T47D (cell line): ENCODE data around the gene ESR1.
"Not testable (repeated sequence)": the region's sequence is repeated elsewhere in the genome, so short reads cannot be mapped to it uniquely, and the experiment has no call there.

Experiments used
- DNase-seq, 2 experiments: peaks; one replicate each; pipeline versions ENCODE4 v3.0.0 to v3.0.0-alpha.2; 2011 to 2012; ENCODE audit warnings: low read depth in 1 of 2, low spot score in 1 of 2
- JUND ChIP-seq: IDR thresholded peaks from 2 replicates; pipeline ENCODE4 v1.6.1; 2012; ENCODE audit warnings: low read depth
- in situ Hi-C: cut with HindIII; loops from 2 replicates; pipeline ENCODE4 v1.10.0; 2016; ENCODE audit warnings: low sequenced_read_pairs, low pct_unique_long_range_greater_than_20kb

Gene ESR1

DNA sequence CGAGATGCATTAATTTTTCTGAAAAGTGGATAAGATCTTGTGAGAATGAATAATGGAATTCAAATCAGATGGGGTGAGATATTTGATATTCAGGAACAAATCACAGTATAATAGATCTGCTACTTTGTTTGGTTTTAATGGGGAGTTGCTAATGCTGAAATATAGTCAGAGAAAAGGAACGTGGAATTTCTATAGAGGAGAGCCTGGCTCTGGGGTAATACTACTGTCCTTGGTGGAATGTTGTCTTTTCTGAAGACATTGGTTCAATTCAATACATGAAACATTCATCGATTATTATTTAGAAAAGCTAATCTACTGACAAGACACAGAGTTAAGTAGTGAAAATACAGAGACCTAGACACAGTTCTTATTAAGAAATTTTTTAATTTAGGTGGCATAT is 108.6 kb downstream of the ESR1 start:
- in situ Hi-C loops, result no loop called here
- DNase-seq, result no peak
- no peak for TF ChIP-seq JUND

DNA sequence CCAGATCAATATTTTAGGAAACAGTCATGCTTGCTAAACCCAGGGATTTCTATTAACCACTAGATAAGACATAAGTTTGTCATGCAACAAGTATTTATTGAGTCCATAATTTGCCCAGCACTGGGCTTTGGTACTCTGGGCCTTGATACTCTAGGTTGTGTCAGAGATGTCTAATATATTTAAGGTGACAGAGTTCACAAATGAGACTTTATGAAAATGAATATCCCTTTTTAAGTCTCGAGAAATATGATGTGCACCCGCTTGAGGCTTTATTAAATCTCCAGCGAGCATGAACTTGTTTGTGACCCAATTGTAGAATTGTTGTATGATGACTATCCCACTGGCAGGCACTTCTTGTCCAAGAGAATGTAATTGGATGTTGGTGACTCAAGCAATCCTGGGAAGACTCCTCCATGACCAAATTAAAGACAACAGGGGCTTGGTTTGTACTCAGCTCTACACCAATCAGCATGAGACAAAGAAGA is 109.2 kb downstream of the ESR1 start:
- DNase-seq, result no peak
- no peak for TF ChIP-seq JUND
- in situ Hi-C loops, result no loop called here

DNA sequence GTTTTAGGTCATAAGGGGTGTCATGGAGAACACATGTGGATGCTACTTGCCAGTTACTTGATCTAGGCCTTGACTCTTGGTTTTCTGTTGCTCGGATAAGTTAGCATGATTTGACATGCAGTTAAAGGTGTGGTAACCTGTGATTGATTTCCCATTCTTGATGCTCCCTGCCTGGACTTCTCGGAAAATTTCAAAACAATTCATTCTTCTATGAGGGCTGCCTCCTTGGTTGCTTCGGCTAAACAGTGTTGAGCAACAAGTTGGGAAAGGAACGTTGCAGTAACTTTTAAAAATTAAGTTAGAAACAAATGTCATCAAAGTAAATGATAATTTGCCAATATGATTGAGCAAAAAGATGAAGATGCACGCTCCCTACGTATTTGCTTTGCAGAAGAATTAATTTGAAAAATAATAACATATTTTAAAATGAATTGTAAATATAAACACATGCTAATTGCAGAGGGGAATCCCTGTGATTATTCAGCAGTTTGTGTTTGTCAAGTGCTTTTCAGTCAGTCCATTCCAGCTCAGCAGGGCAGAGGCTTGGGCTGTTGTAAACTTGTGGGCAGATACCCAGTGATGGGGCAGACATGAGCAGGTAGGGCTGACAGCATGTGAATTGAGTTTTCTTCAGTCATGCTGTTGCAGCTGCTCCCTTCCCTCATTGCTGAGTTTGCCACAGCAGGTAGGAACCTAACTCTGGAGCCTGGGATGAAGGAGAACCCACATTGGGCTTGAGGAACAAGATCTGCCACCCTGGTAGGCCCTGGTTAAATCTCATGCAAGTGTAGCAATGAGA is 110.2 kb downstream of the ESR1 start:
- no peak for TF ChIP-seq JUND
- DNase-seq, result no peak
- in situ Hi-C loops, result no loop called here

DNA sequence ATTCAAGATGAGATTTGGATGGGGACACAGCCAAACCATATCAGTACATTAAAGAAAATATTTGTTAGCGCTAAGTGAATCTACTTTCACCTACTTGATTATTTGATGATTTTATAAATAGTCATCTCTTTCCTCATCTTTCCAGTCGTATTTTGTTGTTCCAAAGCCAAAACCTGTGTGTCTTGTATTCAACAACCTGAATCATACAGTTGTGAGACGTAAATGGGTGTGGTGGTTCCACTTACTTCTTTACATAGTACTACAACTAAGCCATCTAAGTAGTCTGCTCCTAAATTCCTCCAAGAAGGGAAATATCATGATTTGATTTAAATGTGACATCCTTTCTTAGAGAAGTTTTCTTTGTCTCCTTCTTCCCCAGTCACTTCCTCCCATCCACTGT is 132.8 kb downstream of the ESR1 start:
- no peak for DNase-seq
- TF ChIP-seq JUND, result no peak
- in situ Hi-C loops, result no loop called here

DNA sequence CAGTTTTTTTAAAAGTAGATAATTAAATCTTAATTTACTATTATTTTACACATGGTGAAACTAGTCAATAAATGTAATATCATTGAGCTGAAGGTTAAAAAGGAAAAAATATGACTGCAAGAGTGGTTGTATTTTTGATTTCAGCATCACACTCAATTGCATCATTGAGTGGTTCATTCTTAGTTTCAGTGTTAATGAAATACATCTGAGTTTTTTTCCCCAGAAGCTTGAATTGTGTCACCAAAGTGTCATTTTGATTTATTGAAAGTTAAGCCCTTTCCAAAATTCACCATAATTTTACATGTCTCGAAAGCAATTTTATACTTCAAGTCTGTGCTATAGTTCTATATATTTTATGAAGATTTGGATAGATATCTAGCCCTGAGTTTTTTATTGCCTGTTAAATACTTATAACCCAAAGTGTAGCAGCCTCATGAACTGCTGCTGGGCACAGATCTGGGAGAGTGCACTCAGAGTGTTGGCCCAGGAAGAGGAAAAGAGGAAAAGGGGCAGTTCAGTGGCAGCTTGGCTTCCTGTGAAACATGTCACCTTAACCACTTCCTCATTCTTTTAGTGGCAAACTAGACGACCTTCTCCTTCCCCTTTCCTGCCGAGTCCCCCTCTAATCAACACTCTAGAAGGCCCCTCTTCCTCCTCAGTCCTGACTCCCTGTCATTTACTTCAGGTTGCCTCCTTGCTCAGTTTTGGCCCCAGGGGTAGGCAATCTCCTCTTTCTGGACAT is 140.7 kb downstream of the ESR1 start:
- in situ Hi-C loops, result no loop called here
- peak in 1 of 2 experiments; percentile 39 for DNase-seq
- no peak for TF ChIP-seq JUND

DNA sequence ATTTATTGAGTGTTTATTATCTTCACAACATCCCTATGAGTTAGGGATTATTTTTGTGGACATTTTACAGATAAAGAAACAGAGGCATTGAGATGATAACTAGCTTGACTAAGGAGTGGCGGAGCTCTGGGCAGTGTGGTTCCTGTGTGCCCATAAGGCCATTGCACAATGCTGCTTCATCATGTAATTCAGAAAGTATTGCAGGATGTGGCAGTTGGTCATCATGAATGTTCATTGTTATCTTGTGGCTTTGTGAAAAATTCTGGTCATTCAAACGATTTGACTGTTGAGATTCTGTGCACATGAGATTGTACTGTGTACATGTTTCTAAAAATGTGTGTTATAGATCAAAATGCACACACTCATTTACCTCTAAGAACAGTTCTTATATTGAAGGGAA is 150.8 kb downstream of the ESR1 start:
- no peak for TF ChIP-seq JUND
- no peak for DNase-seq
- in situ Hi-C loops, result no loop called here

DNA sequence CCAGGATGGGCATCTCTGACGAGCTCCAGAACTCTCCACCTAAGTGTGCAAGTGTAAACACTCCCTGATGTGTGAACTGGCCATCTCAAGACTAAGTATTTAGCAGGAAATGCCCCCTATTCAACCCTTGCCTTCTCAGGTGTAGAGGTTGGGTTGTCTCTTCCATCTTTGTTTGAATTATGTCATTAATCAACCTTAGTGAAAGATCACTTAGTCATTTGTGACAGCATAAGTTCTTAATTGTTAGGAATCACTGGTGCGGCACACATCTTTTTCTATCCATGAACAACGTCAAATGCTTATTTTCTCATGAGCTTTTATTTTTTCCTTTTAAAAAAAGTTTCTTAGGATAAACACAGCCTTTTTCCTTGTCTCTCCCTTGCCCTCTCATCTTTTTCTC is 151.6 kb downstream of the ESR1 start:
- in situ Hi-C loops, result no loop called here
- no peak for DNase-seq
- no peak for TF ChIP-seq JUND

DNA sequence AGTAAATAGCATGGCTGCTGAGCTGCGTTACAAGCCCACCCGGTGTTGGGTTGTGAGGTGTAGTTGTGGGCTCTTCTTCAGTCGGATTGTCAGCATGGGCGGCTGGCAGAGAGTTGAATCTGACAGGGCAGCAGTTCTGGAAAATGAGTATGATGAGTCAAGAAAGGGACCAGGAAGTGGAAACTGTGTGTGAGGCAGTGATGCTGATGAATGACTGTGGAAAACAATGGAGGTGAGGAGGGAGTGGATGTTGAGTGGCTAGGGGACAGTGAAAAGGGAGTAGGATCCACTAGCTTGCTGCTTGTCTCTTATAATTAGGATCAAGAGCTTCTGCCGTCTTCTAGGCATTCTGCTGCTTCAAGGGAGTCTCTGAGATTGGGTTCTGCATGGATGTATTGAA is 154.3 kb downstream of the ESR1 start:
- in situ Hi-C loops, result no loop called here
- peak in 1 of 2 experiments; percentile 23 for DNase-seq
- TF ChIP-seq JUND, result no peak

DNA sequence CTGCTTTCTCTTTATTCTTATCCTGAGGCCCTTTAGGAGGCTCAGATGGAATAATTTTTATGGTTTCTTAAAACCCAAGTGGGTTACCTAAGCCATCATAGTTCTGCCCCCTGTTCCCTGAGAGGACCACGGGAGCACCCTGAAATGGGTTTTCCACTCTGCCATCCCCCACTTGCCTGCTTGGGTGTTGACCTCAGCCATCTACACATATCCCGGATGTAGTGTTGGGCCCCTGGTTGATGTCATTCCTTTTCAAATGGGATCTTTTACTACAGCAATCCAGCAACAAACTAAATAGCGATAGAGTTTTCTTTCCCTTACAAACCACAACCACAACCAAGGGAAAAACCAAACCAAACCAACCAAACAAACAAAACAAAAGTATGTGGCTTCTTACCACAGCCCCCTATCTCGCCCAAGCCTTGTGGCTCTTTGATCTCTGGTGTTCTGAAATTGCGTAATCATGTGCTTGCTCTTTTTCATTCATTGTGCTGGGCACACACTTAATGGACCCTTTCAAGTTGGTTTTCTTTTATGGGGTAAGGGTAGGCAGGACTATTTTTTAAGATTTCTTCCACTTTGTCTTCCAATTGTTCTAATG is 154.9 kb downstream of the ESR1 start:
- no peak for DNase-seq
- TF ChIP-seq JUND, result no peak
- in situ Hi-C loops, result no loop called here

DNA sequence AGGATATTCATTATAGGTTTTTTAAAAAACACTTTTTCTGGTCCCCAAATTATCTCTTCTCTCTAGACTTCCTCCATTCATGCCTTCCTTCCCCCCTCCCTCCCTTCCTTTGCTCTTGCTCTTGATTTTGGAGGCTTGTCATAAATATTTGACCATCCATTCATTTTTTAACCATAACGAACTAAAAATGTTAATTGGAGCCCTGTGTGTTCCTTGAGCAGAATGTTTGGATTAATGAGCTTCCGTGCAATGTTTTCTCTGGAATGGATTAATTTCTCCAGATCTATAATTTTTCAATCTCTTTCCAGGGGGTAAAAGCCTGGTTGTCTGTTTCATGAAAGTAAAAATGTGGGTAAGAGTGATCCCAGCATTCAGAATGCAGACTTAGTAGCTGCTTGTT is 155.5 kb downstream of the ESR1 start:
- in situ Hi-C loops, result no loop called here
- TF ChIP-seq JUND, result no peak
- no peak for DNase-seq

DNA sequence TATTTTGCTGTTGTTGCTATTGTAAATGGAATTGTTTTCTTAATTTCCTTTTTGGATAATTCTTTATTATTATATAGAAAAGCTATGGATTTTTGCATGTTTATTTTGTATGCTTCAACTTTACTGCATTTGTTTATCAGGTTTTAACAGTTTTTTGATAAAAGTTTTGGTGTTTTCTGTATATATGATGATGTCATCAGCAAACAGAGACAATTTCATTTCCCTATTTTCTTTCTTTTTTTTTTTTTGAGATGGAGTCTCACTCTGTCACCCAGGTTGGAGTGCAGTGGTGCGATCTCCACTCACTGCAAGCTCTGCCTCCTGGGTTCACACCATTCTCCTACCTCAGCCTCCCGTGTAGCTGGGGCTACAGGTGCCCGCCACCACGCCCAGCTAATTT is 156.9 kb downstream of the ESR1 start:
- DNase-seq, in situ Hi-C loops: not testable (repeated sequence)

DNA sequence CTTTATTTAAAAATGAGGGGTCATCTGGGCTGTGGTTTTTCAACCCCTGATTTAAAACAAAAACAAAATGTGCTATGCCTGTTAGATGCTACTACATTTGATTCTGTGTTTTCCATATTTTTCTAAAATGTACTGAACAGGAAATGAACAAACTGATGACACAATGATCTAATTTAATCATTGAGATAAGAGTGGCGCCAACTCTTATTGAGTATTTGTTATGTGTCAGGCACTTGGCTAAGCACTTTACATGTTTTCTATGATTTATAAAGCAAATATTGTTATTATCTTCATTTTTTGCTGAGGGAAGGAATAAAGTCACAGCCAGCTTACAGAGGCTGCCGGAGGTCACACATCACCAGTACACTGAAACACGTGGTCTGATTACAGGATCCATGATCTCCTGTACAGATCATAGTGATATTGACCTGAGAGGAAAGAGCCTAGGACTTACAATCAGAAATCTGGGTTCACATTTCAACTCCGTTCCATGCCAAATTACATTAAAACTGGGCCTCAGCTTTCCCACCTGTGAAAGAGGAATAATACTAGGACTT is 166.7 kb downstream of the ESR1 start:
- no peak for DNase-seq
- TF ChIP-seq JUND, result no peak
- in situ Hi-C loops, result no loop called here

DNA sequence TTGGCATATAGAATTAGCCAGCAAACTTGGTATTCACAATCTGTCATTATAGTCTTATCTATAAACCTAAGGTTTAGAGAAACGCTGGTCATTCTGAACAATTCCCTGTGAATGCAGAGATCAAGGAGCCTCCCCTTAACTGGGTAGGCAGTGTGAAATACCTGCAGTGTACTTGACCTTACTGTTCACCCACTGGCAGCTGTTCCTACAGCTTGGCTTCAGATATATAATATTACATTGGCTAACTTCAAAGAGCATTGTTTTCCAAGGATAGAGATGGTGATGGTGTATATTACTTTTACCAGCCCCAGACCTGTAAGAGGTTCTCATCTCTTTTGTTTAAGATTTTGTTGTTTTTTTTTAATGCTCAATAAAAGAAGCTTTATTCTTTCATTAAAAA is 168.3 kb downstream of the ESR1 start:
- in situ Hi-C loops, result no loop called here
- DNase-seq, result no peak
- TF ChIP-seq JUND, result no peak

DNA sequence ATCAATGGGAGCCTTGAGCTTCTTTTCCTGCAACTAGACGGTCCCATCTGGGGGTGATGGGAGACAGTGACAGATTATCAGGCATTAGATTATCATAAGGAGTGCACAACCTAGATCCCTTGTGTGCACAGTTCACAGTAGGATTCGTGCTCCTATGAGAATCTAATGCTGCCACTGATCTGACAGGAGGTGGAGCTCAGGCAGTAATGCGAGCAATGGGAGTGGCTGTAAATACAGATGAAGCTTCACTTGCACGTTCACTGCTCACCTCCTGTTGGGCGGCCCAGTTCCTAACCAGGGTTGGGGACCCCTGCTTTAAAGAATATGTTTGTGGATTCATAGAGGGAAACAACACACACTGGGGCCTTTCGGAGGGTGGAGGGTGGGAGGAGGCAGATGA is 180.7 kb downstream of the ESR1 start:
- in situ Hi-C loops, DNase-seq: not testable (repeated sequence)
